GM23338 (cell line): Measurements from ENCODE around the gene MIER2. TPM values are rescaled to one million over a fixed set of nuclear protein-coding genes. Genes with fewer than 3 reads are reported as not detected.

Source experiments
- EZH2 ChIP-seq: fragments of 200-600 bp; sonication (generic); IDR thresholded peaks from one replicate; pipeline ENCODE4 v1.8.0; 2017; ENCODE audit warnings: antibody characterized with exemption, mild to moderate bottlenecking, low read depth; ENCODE audit not compliant: unreplicated experiment
- JUNB ChIP-seq: IDR thresholded peaks from one replicate; pipeline ENCODE4 v1.6.1; 2016; ENCODE audit warnings: antibody characterized with exemption; ENCODE audit not compliant: unreplicated experiment
- NANOG ChIP-seq: IDR thresholded peaks from 2 replicates; pipeline ENCODE4 v1.6.1; 2016; ENCODE audit warnings: antibody characterized with exemption, borderline replicate concordance
- POLR2AphosphoS5 ChIP-seq: IDR thresholded peaks from 2 replicates; pipeline ENCODE4 v1.6.1; 2016; ENCODE audit warnings: antibody characterized with exemption, low read depth
- REST ChIP-seq: IDR thresholded peaks from one replicate; pipeline ENCODE4 v1.6.1; 2018; ENCODE audit warnings: antibody characterized with exemption; ENCODE audit not compliant: unreplicated experiment
- STAT1 ChIP-seq: IDR thresholded peaks from one replicate; pipeline ENCODE4 v1.6.1; 2016; ENCODE audit warnings: antibody characterized with exemption; ENCODE audit not compliant: unreplicated experiment
- ZNF331 ChIP-seq: fragments of 250-450 bp; sonication (Bioruptor Pico); IDR thresholded peaks from 2 replicates; pipeline ENCODE4 v1.5.0; 2020; ENCODE audit warnings: low read depth, mild to moderate bottlenecking, moderate library complexity
- ZNF462 ChIP-seq: fragments of 250-450 bp; sonication (Bioruptor Pico); IDR thresholded peaks from 2 replicates; pipeline ENCODE4 v1.5.0; 2020; ENCODE audit warnings: mild to moderate bottlenecking, moderate library complexity
- polyA plus RNA-seq: library from polyadenylated mRNA; unstranded; fragments of >200 nt; fragmentation: Nextera tagmentation; extraction: Ambion mirVana; gene quantifications from 2 replicates; pipeline ENCODE4 v1.2.1, GENCODE V29; 2016
- total RNA-seq: library from RNA; depleted of rRNA; stranded (reverse); fragments of >200 nt; shearing (Covaris generic); gene quantifications from 2 replicates; pipeline ENCODE4 v1.2.3, GENCODE V29; 2014

MIER2 gene
- total and polyA plus RNA-seq, 2 experiments from 2014 or later: 30.2 to 37.9 TPM

- no peak for TF ChIP-seq ZNF462 (CRISPR knock-in tag)
- TF ChIP-seq REST: no peak
- TF ChIP-seq STAT1: no peak
- TF ChIP-seq POLR2AphosphoS5: no peak
- no peak for TF ChIP-seq ZNF331 (CRISPR knock-in tag)
- no peak for TF ChIP-seq JUNB
- no peak for TF ChIP-seq EZH2
- no peak for TF ChIP-seq NANOG
Observed at GRCh38 chr19:341386-342127, 3.0 kb downstream of the MIER2 start (continued).
